ENCODE measurements around the gene SMAD6. TPM values are rescaled to one million over a fixed set of nuclear protein-coding genes. Genes with fewer than 3 reads are reported as not detected.

The SMAD6 gene
- total RNA-seq, 1 donor from 2014 or later, result 2.7 TPM

GRCh38 chr15:66830358-66830757 is 128.3 kb downstream of the SMAD6 start:
- H3K27ac ChIP-seq (ENCODE audit: low read depth, low read length), result no peak overlapping the region
- no peak overlapping the region for H2AFZ ChIP-seq (ENCODE audit: low read depth, low read length)
- H3K9me3 ChIP-seq (ENCODE audit: insufficient read depth, low read depth, low read length), result no peaks in the 10 kb centered on the region
- peaks cover 9% of the 10 kb centered on the region for H3K4me1 ChIP-seq (ENCODE audit: insufficient read depth, low read length)
- H3K36me3 Mint-ChIP-seq (ENCODE audit: low read depth, unreplicated experiment), result no peaks in the 10 kb centered on the region
- no peaks in the 10 kb centered on the region for H3K27me3 ChIP-seq (ENCODE audit: insufficient read depth, low read length)
- no peaks in the 10 kb centered on the region for H3K9me3 Mint-ChIP-seq (ENCODE audit: unreplicated experiment)
- TF ChIP-seq EZH2 (IDR thresholded peaks at IDR 0.05; ENCODE audit: insufficient read depth, low read length) (no peak), CTCF (IDR thresholded peaks at IDR 0.05; ENCODE audit: insufficient read depth, low read depth, low read length) (no peak)
- no peaks in the 10 kb centered on the region for H4K20me1 ChIP-seq (ENCODE audit: insufficient read depth, low read length)
- H3K79me2 ChIP-seq (ENCODE audit: insufficient read depth, low read length), result no peaks in the 10 kb centered on the region
- no peak overlapping the region for H3K9ac ChIP-seq (ENCODE audit: low read length)
- H3K36me3 ChIP-seq (ENCODE audit: insufficient read depth, low read length), result no peaks in the 10 kb centered on the region
- no peak overlapping the region for H3K4me3 ChIP-seq (ENCODE audit: insufficient read depth, low read depth, low read length)
- DNase-seq (ENCODE audit: low read depth) (peak; percentile 35), FAIRE-seq (peak; percentile 55)
- peaks cover 17% of the 10 kb centered on the region for H3K27me3 Mint-ChIP-seq (ENCODE audit: low read depth, unreplicated experiment)
- H3K27ac Mint-ChIP-seq (ENCODE audit: unreplicated experiment), result no peak overlapping the region
- peak overlapping the region; percentile 35 for H3K4me2 ChIP-seq (ENCODE audit: low read length)
- H3K4me3 Mint-ChIP-seq (ENCODE audit: unreplicated experiment), result no peak overlapping the region
- H3K4me1 Mint-ChIP-seq (ENCODE audit: low read depth, unreplicated experiment), result peaks cover 5% of the 10 kb centered on the region

- Mint-ChIP-seq H3K9me3 (ENCODE audit: unreplicated experiment) (no peaks in the 10 kb centered on the region), H3K27me3 (ENCODE audit: low read depth, unreplicated experiment) (peaks cover 14% of the 10 kb centered on the region), H3K27ac (ENCODE audit: unreplicated experiment) (no peak overlapping the region), H3K4me1 (ENCODE audit: low read depth, unreplicated experiment) (peaks cover 5% of the 10 kb centered on the region), H3K36me3 (ENCODE audit: low read depth, unreplicated experiment) (no peaks in the 10 kb centered on the region), H3K4me3 (ENCODE audit: unreplicated experiment) (no peak overlapping the region)
- Histone ChIP-seq H3K9me3 (ENCODE audit: insufficient read depth, low read depth, low read length) (no peaks in the 10 kb centered on the region), H3K79me2 (ENCODE audit: insufficient read depth, low read length) (no peaks in the 10 kb centered on the region), H3K4me3 (ENCODE audit: insufficient read depth, low read depth, low read length) (no peak overlapping the region), H2AFZ (ENCODE audit: low read depth, low read length) (no peak overlapping the region), H3K4me1 (ENCODE audit: insufficient read depth, low read length) (peaks cover 9% of the 10 kb centered on the region), H3K27me3 (ENCODE audit: insufficient read depth, low read length) (no peaks in the 10 kb centered on the region), H3K9ac (ENCODE audit: low read length) (no peak overlapping the region), H3K4me2 (ENCODE audit: low read length) (no peak overlapping the region), H3K27ac (ENCODE audit: low read depth, low read length) (no peak overlapping the region), H4K20me1 (ENCODE audit: insufficient read depth, low read length) (no peaks in the 10 kb centered on the region), H3K36me3 (ENCODE audit: insufficient read depth, low read length) (no peaks in the 10 kb centered on the region)
- no peak for FAIRE-seq
- no peak for TF ChIP-seq CTCF (IDR thresholded peaks at IDR 0.05; ENCODE audit: insufficient read depth, low read depth, low read length)
- no peak for DNase-seq (ENCODE audit: low read depth)
These were observed 128.8 kb downstream of the SMAD6 start for GRCh38 chr15:66830823-66831222.

- Histone ChIP-seq H3K79me2 (ENCODE audit: insufficient read depth, low read length) (no peaks in the 10 kb centered on the region), H3K4me3 (ENCODE audit: insufficient read depth, low read depth, low read length) (no peak overlapping the region), H3K9me3 (ENCODE audit: insufficient read depth, low read depth, low read length) (no peaks in the 10 kb centered on the region), H2AFZ (ENCODE audit: low read depth, low read length) (no peak overlapping the region), H3K9ac (ENCODE audit: low read length) (no peak overlapping the region), H3K4me1 (ENCODE audit: insufficient read depth, low read length) (peaks cover 9% of the 10 kb centered on the region), H3K27me3 (ENCODE audit: insufficient read depth, low read length) (no peaks in the 10 kb centered on the region), H3K36me3 (ENCODE audit: insufficient read depth, low read length) (no peaks in the 10 kb centered on the region), H3K27ac (ENCODE audit: low read depth, low read length) (no peak overlapping the region), H3K4me2 (ENCODE audit: low read length) (no peak overlapping the region), H4K20me1 (ENCODE audit: insufficient read depth, low read length) (no peaks in the 10 kb centered on the region)
- TF ChIP-seq EZH2 (IDR thresholded peaks at IDR 0.05; ENCODE audit: insufficient read depth, low read length) (no peak), CTCF (IDR thresholded peaks at IDR 0.05; ENCODE audit: insufficient read depth, low read depth, low read length) (no peak)
- Mint-ChIP-seq H3K4me3 (ENCODE audit: unreplicated experiment) (no peak overlapping the region), H3K27ac (ENCODE audit: unreplicated experiment) (no peak overlapping the region), H3K36me3 (ENCODE audit: low read depth, unreplicated experiment) (no peaks in the 10 kb centered on the region), H3K27me3 (ENCODE audit: low read depth, unreplicated experiment) (peaks cover 12% of the 10 kb centered on the region), H3K9me3 (ENCODE audit: unreplicated experiment) (peaks cover 1% of the 10 kb centered on the region), H3K4me1 (ENCODE audit: low read depth, unreplicated experiment) (peaks cover 5% of the 10 kb centered on the region)
- DNase-seq (ENCODE audit: low read depth), result no peak
- FAIRE-seq, result no peak
These were observed 129.3 kb downstream of the SMAD6 start for GRCh38 chr15:66831289-66831688.

All from astrocyte (in vitro differentiated cells and primary cell).